PC-3 (cell line): ENCODE measurements around the gene NDUFB10.
"Not testable (repeated sequence)": the region's sequence is repeated elsewhere in the genome, so short reads cannot be mapped to it uniquely, and the experiment has no call there.

ENCODE experiments used
- CTCF ChIP-seq: fragments of 300-600 bp; sonication (generic); conservative IDR thresholded peaks from 2 replicates; pipeline ENCODE4 v1.5.1; 2017; ENCODE audit warnings: antibody characterized with exemption, low read depth, mild to moderate bottlenecking, low read length
- EZH2 ChIP-seq: fragments of 300-600 bp; sonication (generic); IDR thresholded peaks from one replicate; pipeline ENCODE4 v1.6.1; 2017; ENCODE audit warnings: antibody characterized with exemption, mild to moderate bottlenecking, low read length; ENCODE audit not compliant: unreplicated experiment
- EZH2phosphoT487 ChIP-seq: fragments of 300-600 bp; sonication (generic); IDR thresholded peaks from 2 replicates; pipeline ENCODE4 v1.6.1; 2018; ENCODE audit warnings: mild to moderate bottlenecking, antibody characterized with exemption, low read length, borderline replicate concordance

- TF ChIP-seq CTCF, EZH2, EZH2phosphoT487: not testable (repeated sequence)
Observed at GRCh38 chr16:1939833-1940232, 19.5 kb upstream of the NDUFB10 start.
